GM12878 (cell line): ENCODE results near the gene EFCAB9. TPM values are rescaled to one million over a fixed set of nuclear protein-coding genes. Genes with fewer than 3 reads are reported as not detected.

Source experiments
- BRCA1 ChIP-seq: IDR thresholded peaks from 2 replicates; pipeline ENCODE4 v1.6.1; 2011; ENCODE audit warnings: low read depth, low read length, improper control_type of control experiment
- CBFB ChIP-seq: IDR thresholded peaks from 2 replicates; pipeline ENCODE4 v1.6.1; 2016; ENCODE audit warnings: antibody characterized with exemption, low read depth
- CREM ChIP-seq: IDR thresholded peaks from 2 replicates; pipeline ENCODE4 v1.6.1; 2014; ENCODE audit warnings: antibody characterized with exemption, low read depth
- MEF2A ChIP-seq: IDR thresholded peaks from 2 replicates; pipeline ENCODE4 v1.6.1; 2011; ENCODE audit warnings: low read depth, mild to moderate bottlenecking, low read length, moderate library complexity; ENCODE audit not compliant: insufficient read depth
- MTA3 ChIP-seq: IDR thresholded peaks from 2 replicates; pipeline ENCODE4 v1.6.1; 2012; ENCODE audit warnings: low read length, inconsistent platforms, borderline replicate concordance
- MXI1 ChIP-seq: fragments of 150-350 bp; IDR thresholded peaks from 2 replicates; pipeline ENCODE4 v1.6.1; 2011; ENCODE audit warnings: low read depth, mild to moderate bottlenecking, inconsistent platforms, low read length, improper control_type of control experiment
- MYC ChIP-seq: IDR thresholded peaks from 2 replicates; pipeline ENCODE4 v1.6.1; 2011; ENCODE audit warnings: mild to moderate bottlenecking, low read length, moderate library complexity, inconsistent platforms; ENCODE audit not compliant: insufficient read depth, insufficient replicate concordance, insufficient read length, severe bottlenecking
- NFXL1 ChIP-seq: fragments of 450-650 bp; IDR thresholded peaks from 2 replicates; pipeline ENCODE4 v1.6.1; 2017; ENCODE audit warnings: antibody characterized with exemption, mild to moderate bottlenecking, borderline replicate concordance
- SMAD1 ChIP-seq: fragments of 450-650 bp; IDR thresholded peaks from 2 replicates; pipeline ENCODE4 v1.6.1; 2018; ENCODE audit warnings: mild to moderate bottlenecking, low read depth; ENCODE audit not compliant: partially characterized antibody
- TARDBP ChIP-seq: IDR thresholded peaks from 2 replicates; pipeline ENCODE4 v1.6.1; 2016; ENCODE audit warnings: borderline replicate concordance
- polyA plus RNA-seq, 11 experiments: library from polyadenylated mRNA; depleted of rRNA in 4 of 11; unstranded in 6 of 11; stranded (reverse) in 5 of 11; fragments of >200 nt; fragmentation: Nextera tagmentation in 4 of 11; fragmentation: Illumina TruSeq in 1 of 11; extraction: Ambion mirVana in 4 of 11; extraction: Trizol in 1 of 11; gene quantifications; 1 replicate in 1 of 11; 2 replicates in 10 of 11; pipeline versions ENCODE4 v1.2.1 to v1.2.3, GENCODE V29; 2011 to 2016; ENCODE audit warnings: inconsistent platforms in 2 of 11, missing spikeins in 2 of 11, low read depth in 1 of 11
- total RNA-seq, 4 experiments: library from RNA; depleted of rRNA in 3 of 4; stranded (reverse); fragments of >200 nt in 3 of 4; fragmentation: Illumina TruSeq in 1 of 4; extraction: Trizol in 1 of 4; gene quantifications; 2 replicates each; pipeline versions ENCODE4 v1.2.1 to v1.2.3, GENCODE V29; 2013 to 2021
- TF ChIP-seq, protein P1 (sequence below): fragments of 450-650 bp; formaldehyde crosslinking; IDR thresholded peaks from 2 replicates; pipeline ENCODE4 v1.5.0; 2022; ENCODE audit warnings: mild to moderate bottlenecking, missing genetic modification characterization
- TF ChIP-seq, protein P2 (sequence below): fragments of 450-650 bp; IDR thresholded peaks from 2 replicates; pipeline ENCODE4 v1.6.1; 2017; ENCODE audit warnings: antibody characterized with exemption, mild to moderate bottlenecking, moderate library complexity
- TF ChIP-seq, protein P3 (sequence below): IDR thresholded peaks from 2 replicates; pipeline ENCODE4 v1.6.1; 2012; ENCODE audit warnings: low read depth, low read length, improper control_type of control experiment
- TF ChIP-seq, protein P4 (sequence below): fragments of 450-650 bp; IDR thresholded peaks from 2 replicates; pipeline ENCODE4 v1.6.1; 2017; ENCODE audit warnings: low read depth, mild to moderate bottlenecking, moderate library complexity
- TF ChIP-seq, protein P5 (sequence below): IDR thresholded peaks from 2 replicates; pipeline ENCODE4 v1.6.1; 2011; ENCODE audit warnings: borderline replicate concordance, low read depth, mild to moderate bottlenecking, moderate library complexity, low read length; ENCODE audit not compliant: insufficient read depth, poor library complexity, severe bottlenecking
- TF ChIP-seq, protein P6 (sequence below): fragments of 450-650 bp; IDR thresholded peaks from 2 replicates; pipeline ENCODE4 v1.6.1; 2014; ENCODE audit warnings: mild to moderate bottlenecking

The EFCAB9 gene
- total and polyA plus RNA-seq, 10 of the 15 experiments (the other 5 are each of a cell fraction or from before 2014, with no cell fraction given): 0.73 TPM; not detected in 9

DNA sequence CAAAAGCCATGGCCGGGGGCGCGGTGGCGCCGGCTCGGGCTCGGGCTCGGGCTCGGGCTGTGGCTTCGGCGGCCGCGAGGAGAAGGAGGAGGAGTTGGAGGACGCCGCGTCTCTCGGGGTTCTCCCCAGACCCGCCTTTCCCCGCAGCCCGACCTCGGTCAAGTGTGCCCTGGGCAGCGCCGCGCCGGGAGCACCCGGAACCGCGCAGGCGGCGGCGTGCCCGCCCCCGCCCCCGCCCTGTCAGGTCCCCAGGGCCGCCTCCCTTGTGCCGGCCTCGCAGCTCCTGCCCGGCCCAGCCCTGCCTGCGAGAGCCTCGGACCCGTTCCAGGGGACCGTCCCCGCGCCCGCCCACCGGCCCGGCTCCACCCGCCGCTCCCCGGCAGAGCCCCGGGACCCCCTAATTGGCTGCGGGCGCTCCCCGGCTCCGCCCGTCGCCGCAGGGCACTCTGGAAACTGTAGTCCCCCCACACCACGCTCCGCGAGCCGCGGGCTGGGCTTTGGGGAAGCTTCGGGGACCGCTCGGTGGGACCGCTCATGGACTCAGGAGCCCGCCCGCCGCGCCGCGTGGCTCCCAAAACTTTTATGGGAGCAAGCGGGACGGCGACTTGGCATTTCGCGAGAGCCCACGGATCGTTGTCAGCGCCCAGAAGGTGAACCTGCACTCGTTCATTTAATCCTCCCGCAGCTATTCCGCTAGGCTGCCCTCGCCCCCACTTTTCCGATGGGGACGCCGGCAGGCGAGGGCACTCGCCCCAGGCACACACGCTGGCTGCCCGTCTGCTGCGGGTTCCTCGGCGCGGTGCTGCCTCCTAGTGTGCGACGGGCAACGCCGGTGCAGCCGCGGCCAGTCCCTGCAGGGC is 5.7 kb upstream of the EFCAB9 start, which contains the start of gene STK10 (continued):
- TF ChIP-seq TARDBP (no peak), SMAD1 (no peak), MYC (no peak), MXI1 (peak; percentile 73), CREM (peak; percentile 30; the same call in 1 of the 2 replicates), BRCA1 (no peak), MTA3 (no peak), MEF2A (no peak), CBFB (no peak), NFXL1 (no peak)
- TF ChIP-seq, protein P1, sequence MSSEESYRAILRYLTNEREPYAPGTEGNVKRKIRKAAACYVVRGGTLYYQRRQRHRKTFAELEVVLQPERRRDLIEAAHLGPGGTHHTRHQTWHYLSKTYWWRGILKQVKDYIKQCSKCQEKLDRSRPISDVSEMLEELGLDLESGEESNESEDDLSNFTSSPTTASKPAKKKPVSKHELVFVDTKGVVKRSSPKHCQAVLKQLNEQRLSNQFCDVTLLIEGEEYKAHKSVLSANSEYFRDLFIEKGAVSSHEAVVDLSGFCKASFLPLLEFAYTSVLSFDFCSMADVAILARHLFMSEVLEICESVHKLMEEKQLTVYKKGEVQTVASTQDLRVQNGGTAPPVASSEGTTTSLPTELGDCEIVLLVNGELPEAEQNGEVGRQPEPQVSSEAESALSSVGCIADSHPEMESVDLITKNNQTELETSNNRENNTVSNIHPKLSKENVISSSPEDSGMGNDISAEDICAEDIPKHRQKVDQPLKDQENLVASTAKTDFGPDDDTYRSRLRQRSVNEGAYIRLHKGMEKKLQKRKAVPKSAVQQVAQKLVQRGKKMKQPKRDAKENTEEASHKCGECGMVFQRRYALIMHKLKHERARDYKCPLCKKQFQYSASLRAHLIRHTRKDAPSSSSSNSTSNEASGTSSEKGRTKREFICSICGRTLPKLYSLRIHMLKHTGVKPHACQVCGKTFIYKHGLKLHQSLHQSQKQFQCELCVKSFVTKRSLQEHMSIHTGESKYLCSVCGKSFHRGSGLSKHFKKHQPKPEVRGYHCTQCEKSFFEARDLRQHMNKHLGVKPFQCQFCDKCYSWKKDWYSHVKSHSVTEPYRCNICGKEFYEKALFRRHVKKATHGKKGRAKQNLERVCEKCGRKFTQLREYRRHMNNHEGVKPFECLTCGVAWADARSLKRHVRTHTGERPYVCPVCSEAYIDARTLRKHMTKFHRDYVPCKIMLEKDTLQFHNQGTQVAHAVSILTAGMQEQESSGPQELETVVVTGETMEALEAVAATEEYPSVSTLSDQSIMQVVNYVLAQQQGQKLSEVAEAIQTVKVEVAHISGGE (CRISPR knock-in tag): no peak
- TF ChIP-seq, protein P2, sequence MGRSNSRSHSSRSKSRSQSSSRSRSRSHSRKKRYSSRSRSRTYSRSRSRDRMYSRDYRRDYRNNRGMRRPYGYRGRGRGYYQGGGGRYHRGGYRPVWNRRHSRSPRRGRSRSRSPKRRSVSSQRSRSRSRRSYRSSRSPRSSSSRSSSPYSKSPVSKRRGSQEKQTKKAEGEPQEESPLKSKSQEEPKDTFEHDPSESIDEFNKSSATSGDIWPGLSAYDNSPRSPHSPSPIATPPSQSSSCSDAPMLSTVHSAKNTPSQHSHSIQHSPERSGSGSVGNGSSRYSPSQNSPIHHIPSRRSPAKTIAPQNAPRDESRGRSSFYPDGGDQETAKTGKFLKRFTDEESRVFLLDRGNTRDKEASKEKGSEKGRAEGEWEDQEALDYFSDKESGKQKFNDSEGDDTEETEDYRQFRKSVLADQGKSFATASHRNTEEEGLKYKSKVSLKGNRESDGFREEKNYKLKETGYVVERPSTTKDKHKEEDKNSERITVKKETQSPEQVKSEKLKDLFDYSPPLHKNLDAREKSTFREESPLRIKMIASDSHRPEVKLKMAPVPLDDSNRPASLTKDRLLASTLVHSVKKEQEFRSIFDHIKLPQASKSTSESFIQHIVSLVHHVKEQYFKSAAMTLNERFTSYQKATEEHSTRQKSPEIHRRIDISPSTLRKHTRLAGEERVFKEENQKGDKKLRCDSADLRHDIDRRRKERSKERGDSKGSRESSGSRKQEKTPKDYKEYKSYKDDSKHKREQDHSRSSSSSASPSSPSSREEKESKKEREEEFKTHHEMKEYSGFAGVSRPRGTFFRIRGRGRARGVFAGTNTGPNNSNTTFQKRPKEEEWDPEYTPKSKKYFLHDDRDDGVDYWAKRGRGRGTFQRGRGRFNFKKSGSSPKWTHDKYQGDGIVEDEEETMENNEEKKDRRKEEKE: no peak
- TF ChIP-seq, protein P3, sequence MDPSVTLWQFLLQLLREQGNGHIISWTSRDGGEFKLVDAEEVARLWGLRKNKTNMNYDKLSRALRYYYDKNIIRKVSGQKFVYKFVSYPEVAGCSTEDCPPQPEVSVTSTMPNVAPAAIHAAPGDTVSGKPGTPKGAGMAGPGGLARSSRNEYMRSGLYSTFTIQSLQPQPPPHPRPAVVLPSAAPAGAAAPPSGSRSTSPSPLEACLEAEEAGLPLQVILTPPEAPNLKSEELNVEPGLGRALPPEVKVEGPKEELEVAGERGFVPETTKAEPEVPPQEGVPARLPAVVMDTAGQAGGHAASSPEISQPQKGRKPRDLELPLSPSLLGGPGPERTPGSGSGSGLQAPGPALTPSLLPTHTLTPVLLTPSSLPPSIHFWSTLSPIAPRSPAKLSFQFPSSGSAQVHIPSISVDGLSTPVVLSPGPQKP: no peak; the same call in 1 of the 2 replicates
- TF ChIP-seq, protein P4, sequence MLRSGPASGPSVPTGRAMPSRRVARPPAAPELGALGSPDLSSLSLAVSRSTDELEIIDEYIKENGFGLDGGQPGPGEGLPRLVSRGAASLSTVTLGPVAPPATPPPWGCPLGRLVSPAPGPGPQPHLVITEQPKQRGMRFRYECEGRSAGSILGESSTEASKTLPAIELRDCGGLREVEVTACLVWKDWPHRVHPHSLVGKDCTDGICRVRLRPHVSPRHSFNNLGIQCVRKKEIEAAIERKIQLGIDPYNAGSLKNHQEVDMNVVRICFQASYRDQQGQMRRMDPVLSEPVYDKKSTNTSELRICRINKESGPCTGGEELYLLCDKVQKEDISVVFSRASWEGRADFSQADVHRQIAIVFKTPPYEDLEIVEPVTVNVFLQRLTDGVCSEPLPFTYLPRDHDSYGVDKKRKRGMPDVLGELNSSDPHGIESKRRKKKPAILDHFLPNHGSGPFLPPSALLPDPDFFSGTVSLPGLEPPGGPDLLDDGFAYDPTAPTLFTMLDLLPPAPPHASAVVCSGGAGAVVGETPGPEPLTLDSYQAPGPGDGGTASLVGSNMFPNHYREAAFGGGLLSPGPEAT: peak; percentile 71
- TF ChIP-seq, protein P5, sequence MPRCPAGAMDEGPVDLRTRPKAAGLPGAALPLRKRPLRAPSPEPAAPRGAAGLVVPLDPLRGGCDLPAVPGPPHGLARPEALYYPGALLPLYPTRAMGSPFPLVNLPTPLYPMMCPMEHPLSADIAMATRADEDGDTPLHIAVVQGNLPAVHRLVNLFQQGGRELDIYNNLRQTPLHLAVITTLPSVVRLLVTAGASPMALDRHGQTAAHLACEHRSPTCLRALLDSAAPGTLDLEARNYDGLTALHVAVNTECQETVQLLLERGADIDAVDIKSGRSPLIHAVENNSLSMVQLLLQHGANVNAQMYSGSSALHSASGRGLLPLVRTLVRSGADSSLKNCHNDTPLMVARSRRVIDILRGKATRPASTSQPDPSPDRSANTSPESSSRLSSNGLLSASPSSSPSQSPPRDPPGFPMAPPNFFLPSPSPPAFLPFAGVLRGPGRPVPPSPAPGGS: peak; percentile 57
- TF ChIP-seq, protein P6, sequence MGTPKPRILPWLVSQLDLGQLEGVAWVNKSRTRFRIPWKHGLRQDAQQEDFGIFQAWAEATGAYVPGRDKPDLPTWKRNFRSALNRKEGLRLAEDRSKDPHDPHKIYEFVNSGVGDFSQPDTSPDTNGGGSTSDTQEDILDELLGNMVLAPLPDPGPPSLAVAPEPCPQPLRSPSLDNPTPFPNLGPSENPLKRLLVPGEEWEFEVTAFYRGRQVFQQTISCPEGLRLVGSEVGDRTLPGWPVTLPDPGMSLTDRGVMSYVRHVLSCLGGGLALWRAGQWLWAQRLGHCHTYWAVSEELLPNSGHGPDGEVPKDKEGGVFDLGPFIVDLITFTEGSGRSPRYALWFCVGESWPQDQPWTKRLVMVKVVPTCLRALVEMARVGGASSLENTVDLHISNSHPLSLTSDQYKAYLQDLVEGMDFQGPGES: no peak
